GM08714 (cell line): ENCODE results near the gene DLGAP1.
"Not testable (repeated sequence)": the region's sequence is repeated elsewhere in the genome, so short reads cannot be mapped to it uniquely, and the experiment has no call there.

Experiments
- H3K4me3 ChIP-seq: fragments of 200-500 bp; sonication (Bioruptor generic); 2 replicates; pipeline ENCODE4 v1.5.1; 2014; ENCODE audit warnings: mild to moderate bottlenecking, low read length, inconsistent platforms
- ZNF274 ChIP-seq: IDR thresholded peaks from 2 replicates; pipeline ENCODE4 v1.6.1; 2012; ENCODE audit warnings: mild to moderate bottlenecking, low read depth, low read length

Gene DLGAP1

DNA sequence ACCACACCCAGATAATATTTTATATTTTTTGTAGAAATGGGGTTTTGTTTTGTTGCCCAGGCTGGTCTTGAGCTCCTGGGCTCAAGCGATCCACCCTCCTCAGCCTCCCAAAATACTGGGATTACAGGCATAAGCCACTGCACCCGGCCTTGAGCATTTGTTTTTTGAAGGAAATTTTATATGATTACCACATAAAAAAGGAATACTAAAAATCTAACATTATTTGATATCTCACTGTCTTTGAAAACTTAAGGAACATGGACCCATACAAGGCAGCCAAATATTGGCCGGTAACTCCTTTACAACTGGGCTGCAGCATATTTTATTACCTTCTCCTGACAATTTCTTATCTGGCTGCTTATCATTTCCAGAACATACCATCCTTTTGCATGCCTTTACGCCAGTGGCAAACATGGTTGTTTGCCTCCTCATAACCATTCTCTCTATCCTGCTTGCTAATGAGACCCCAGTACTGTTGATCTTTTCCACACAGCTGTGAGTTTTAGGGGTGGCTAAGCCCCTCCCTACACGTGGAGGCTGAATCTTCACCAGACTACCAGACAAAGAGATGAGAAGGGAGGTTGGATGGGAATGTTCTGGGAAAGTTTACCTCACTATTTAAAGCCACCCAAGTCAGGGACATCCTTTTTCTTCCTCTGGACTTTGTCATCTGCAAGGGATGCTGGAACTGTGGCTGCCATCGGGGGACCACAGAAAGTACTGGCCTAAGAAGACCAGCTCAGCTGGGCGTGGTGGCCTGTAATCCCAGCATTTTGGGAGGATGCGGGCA, 847.6 kb downstream of the DLGAP1 start:
- TF ChIP-seq ZNF274 = no peak
- no peak overlapping the region for H3K4me3 ChIP-seq

DNA sequence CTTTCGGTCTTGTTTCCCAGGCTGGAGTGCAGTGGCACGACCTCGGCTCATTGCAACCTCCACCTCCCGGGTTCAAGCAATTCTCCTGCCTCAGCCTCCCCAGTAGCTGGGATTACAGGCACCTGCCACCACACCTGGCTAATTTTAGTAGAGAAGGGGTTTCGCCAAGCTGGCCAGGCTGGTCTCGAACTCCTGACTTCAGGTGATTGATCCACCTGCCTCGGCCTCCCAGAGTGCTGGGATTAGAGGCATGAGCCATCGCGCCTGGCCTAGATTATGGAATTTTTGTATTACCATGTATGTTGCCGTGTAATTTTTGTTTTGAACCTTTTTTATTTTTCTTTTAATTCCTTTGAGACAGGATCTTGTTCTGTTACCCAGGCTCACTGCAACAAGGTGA, 848.2 kb downstream of the DLGAP1 start:
- H3K4me3 ChIP-seq = not testable (repeated sequence)

DNA sequence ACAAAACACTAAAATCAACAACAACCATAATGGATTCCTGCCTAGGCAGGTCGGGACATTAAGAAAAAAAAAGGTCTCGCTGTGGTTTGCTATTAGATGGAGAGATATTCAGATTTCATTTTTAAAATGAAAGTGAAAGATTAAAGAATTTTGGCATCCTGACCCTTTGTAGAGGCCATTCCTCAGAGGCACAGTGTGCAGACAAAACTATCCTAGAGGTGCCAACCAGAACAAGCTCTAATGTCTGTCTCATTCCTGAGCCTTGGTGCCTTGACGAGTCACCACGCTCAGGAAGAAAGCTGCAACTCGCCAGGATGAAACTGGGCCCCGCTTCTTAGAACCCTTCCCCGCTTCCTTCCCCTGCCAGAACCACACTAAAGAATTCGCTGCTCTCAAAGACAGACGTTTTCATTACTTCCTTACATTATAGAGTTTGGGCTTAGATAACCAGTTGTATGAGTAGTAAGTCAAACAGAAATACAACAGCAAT, 849.1 kb downstream of the DLGAP1 start:
- peak overlapping the region; percentile 73 for H3K4me3 ChIP-seq
- TF ChIP-seq ZNF274 = no peak

DNA sequence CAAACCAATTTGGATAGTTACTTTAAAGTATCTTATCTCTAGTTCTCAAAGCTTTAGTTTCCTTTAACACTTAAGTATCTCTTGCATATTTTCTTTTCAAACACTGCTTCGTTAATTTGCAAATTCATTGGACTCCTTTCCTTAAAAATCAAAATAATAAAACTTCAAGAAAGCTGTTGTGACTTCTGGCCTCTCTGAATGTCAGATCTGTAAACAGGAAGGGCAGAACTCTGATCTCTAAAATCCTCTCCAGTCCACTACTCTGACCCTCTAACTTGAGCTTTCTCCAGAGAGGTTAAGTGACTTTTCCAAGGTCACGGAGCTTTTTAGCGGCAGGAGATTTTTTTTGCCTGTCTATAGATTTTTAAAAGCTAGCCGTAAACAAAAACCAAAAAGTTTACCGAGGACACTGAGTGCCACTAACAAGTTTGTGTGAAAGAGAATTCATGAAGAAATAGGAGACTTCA, 849.6 kb downstream of the DLGAP1 start:
- TF ChIP-seq ZNF274 = no peak
- H3K4me3 ChIP-seq = peak overlapping the region; percentile 73

DNA sequence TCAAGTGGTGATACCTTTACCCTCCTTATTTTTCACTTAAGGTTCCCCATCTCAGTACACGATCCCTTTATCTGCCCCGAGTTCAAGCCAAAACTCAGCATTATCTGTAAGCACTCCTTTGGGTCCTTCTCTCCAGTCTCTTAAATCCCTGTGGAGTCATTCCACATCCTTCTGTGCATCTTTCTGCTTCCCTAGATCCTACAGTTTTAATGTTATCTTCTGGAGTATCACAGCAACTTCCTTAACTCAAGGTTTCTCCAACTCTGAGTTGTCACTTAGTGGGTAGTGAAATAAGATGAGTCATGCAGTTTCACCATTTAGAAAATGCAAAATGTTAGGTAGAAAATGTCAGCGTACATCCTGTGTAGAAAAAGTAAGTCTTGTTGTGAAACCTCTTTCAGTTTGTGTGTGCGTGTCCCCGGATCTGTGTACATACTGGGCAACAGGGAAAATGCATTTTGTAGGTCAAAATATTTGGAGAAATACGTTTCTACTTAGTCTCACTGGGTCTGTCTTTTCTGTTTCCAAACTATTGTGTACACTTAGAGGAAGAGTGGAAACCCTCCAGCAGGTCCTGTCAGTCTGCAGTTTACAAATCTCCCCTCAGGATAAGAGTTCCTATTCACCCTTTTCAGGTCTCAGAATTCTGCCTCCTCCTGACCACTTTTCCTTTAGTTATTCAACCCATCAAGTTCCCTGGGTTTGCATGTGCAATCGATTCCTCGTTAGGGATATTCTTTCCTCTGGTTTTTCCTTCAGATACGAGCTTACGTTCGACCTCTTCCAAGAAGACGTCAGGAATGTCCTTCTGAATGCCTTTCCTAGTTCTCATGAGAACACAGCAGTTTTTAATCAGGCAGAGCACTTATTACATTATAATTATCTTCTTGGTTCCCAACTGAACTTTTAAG, 850.4 kb downstream of the DLGAP1 start:
- TF ChIP-seq ZNF274 = no peak
- peak overlapping the region; percentile 73 for H3K4me3 ChIP-seq

DNA sequence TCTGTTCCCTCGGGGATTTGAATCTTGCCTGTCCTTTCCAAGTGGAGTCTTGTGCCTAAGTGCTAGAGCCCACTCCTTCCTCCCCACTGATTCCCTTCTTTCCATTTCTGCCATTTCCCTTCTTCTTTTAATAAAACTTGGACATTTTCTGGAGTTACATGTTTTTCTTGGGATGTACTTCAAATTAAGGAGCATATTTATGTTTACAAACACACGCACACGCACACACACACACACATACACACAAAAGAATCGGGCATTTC, 850.9 kb downstream of the DLGAP1 start:
- no peak for TF ChIP-seq ZNF274
- H3K4me3 ChIP-seq = peak overlapping the region; percentile 73

DNA sequence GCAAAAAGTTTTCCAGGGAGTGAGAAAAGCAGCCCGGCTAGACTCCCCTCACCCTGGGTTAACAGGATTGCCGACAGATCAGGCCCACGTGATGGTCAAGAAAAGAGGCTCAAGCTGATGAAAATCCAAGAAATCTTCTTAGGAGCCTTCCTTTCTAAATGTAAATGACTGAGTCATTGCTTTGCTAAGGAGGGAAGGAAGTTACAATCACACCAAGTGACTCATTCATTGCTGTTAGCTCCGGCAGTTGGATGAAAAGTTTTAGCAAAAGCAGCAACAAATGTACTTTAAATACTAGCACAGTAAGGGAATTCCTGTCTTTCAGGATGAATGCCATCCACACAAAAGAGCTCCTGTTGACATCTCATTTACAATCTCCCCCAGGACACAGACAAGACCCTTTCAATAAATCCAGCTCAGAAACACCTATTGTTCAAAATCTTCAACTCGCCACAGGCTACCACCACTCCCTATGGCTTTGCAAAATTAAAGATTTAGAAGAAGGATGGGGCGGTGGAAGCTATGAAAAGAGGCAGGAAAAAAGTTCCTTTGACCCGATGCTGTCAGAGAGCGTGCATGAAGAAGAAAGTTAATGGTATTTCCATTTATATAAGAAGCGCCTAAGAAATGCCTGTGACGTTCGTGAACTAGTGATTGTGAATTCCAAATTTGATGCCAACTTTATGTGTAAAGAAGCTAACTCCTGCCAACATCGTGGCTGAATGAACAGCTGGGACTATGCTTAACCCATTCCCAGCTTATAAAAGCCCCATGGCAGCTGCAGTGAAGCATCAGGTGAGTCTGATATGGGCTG, 851.5 kb downstream of the DLGAP1 start:
- no peak for TF ChIP-seq ZNF274
- peak overlapping the region; percentile 73 for H3K4me3 ChIP-seq

DNA sequence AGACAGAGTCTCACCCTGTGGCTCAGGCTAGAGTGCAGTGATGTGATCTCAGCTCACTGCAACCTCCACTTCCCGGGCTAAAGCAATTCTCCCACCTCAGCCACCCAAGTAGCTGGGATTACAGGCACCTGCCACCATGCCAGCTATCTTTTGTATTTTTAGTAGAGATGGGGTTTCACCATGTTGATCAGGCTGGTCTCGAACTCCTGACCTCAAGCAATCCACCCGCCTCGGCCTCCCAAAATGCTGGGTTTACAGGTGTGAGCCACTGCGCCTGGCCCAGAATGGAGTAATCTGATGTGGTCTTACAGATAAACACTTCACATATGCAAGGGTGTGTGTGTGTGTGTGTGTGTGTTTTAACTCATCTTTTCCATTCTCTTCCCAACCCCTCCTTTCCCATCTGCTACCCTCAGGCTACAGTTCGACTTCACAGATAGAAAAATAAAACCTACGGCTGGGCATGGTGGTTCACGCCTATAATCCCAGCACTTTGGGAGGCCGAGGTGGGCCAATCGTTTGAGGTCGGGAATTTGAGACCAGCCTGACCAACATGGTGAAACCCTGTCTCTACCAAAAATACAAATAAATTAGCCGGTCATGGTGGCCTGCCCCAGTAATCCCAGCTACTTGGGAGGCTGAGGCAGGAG, 853.9 kb downstream of the DLGAP1 start:
- not testable (repeated sequence) for H3K4me3 ChIP-seq

DNA sequence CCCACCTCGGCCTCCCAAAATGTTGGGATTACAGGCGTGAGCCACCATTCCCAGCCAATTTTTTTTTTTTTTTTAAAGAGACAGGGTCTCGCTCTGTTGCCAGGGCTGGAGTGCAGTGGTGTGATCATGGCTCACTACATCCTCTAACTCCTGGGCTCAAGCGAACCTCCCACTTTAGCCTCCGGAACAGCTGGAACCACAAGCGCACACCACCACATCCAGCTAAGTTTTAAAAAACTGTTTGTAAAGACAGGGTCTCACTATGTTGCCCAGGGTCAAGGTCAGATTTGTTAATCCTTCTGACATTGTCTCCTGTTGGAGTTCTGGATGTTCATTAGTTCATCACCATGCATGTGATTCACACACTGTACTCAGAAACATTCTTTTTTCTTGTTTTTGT, 855.2 kb downstream of the DLGAP1 start:
- no peak overlapping the region for H3K4me3 ChIP-seq
- TF ChIP-seq ZNF274 = no peak

DNA sequence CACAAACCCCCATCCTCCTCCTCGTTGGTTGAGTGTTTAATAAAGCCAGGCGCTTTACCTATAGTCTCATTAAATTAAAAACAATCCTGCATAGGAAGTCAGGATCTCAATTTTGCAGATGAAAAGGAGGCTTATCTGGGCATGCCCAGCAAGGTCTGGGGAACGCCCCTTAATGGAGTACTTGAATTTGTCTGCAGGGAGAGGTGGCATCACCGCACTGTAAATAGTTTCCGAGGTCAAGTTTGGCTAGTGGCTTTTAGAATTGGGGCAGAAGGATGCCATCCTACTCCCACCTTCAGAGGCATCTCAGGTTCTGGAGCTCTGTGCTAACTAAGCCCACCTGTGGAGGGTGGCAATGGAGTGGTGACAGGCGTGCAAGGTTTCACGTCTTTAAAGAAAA, 855.9 kb downstream of the DLGAP1 start:
- TF ChIP-seq ZNF274 = no peak
- no peak overlapping the region for H3K4me3 ChIP-seq

DNA sequence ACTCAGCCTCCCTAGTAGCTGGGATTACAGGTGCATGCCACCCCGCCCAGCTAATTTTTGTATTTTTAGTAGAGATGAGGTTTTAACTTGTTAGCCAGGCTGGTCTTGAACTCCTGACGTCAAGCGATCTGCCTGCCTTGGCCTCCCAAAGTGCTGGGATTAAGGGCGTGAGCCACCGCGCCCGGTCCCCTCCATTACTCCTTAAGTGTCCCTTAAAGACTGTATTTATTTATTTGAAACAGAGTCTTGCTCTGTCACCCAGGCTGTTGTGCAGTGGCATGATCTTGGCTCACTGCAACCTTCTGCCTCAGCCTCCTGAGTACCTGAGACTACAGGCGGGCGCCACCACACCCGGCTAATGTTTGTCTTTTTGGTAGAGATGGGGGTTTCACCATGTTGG, 856.5 kb downstream of the DLGAP1 start:
- no peak for TF ChIP-seq ZNF274
- H3K4me3 ChIP-seq = no peak overlapping the region

DNA sequence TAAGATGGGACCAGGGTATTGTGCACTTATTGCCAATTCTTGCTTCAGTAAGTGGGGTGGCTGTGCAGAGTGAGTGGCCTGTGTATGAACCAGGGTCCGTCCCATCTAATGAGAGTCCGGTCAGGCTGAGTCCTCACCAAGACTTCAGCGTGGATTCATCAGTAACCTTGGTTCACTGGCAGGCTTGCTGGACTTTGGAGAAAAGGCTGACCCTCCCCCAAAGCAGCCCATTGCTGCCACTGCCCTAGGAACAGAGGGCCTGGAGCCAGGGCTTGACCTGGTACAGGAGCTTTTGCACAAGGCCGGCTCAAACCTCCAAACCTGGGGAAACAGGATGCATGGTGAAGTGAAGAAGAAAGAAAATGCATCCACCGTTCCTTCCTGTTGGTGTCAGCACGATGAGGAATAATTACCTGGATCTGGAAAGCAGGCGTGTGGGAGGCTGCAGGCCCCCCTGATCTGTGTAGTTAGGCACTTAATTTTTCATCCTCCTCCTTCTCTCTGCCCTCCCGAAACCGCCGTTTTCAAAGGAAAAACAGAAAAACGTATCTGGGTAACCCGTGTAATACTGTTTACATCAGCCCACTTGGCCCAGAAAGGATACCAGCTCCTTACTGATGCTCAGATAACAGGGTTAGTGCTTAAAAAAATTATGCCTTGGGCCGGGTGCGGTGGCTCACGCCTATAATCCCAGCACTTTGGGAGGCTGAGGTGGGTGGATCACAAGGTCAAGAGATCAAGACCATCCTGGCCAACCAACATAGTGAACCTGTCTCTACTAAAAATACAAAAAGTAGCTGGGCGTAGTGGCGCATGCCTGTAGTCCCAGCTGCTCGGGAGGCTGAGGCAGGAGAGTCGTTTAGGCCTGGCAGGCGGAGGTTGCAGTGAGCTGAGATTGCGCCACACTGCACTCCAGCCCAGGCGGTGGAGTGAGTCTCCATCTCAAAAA, 857.4 kb downstream of the DLGAP1 start:
- H3K4me3 ChIP-seq = no peak overlapping the region
- TF ChIP-seq ZNF274 = no peak
